Activated naive CD4-positive, alpha-beta T cell treated with Interleukin-2 at 50 U/mL for 16 hours (primary cell): ENCODE results near the gene PTPRJ.

Experiments
- DNase-seq: peaks from one replicate; pipeline ENCODE4 v3.0.0-alpha.2; 2020

PTPRJ gene

GRCh38 chr11:47969401-47969800 lies 11.0 kb upstream of the PTPRJ start:
- DNase-seq: no peak

- DNase-seq: no peak
These were observed 8.9 kb upstream of the PTPRJ start for GRCh38 chr11:47971501-47971900.

- DNase-seq: no peak
These were observed 7.2 kb upstream of the PTPRJ start for GRCh38 chr11:47973173-47973572.

GRCh38 chr11:47976931-47977330 lies 3.4 kb upstream of the PTPRJ start:
- DNase-seq: no peak

GRCh38 chr11:47977623-47978022 lies 2.7 kb upstream of the PTPRJ start:
- DNase-seq: no peak

GRCh38 chr11:47979378-47980087 lies 826 bp upstream of the PTPRJ start:
- DNase-seq: no peak

- DNase-seq: peak; percentile 26
These were observed 705 bp downstream of the PTPRJ start for GRCh38 chr11:47980907-47981621.

GRCh38 chr11:47981667-47982404 lies 1.5 kb downstream of the PTPRJ start:
- DNase-seq: peak; percentile 20

GRCh38 chr11:47982616-47983015 lies 2.3 kb downstream of the PTPRJ start:
- DNase-seq: no peak

- no peak for DNase-seq
These were observed 3.4 kb downstream of the PTPRJ start for GRCh38 chr11:47983464-47984397.

- DNase-seq: no peak
These were observed 5.9 kb downstream of the PTPRJ start for GRCh38 chr11:47986219-47986618.

GRCh38 chr11:47986742-47987141 lies 6.4 kb downstream of the PTPRJ start:
- DNase-seq: no peak

- DNase-seq: no peak
These were observed 7.0 kb downstream of the PTPRJ start for GRCh38 chr11:47987310-47987709.

GRCh38 chr11:47987781-47988180 lies 7.4 kb downstream of the PTPRJ start:
- no peak for DNase-seq

GRCh38 chr11:47989779-47990178 lies 9.4 kb downstream of the PTPRJ start:
- no peak for DNase-seq

GRCh38 chr11:47991266-47991830 lies 11.0 kb downstream of the PTPRJ start:
- peak; percentile 14 for DNase-seq

GRCh38 chr11:47991894-47992293 lies 11.5 kb downstream of the PTPRJ start:
- DNase-seq: no peak

- DNase-seq: no peak
These were observed 12.8 kb downstream of the PTPRJ start for GRCh38 chr11:47992959-47993820.

- no peak for DNase-seq
These were observed 14.1 kb downstream of the PTPRJ start for GRCh38 chr11:47994417-47994816.

- DNase-seq: no peak
These were observed 15.0 kb downstream of the PTPRJ start for GRCh38 chr11:47995360-47995769.
